ENCODE results near the gene CACNA1C. TPM values are rescaled to one million over a fixed set of nuclear protein-coding genes. Genes with fewer than 3 reads are reported as not detected.

CACNA1C gene
- 100 to 1,000 TPM in 1 of 4 donors, 10 to 100 TPM in 3; 44.1 to 104 (median 49.4) TPM for total RNA-seq

- Histone ChIP-seq H3K4me1 (peaks cover 30 to 50% (median 38%) of the 10 kb centered on the region in 4 donors), H3K4me3 (peak within 1 kb of the TSS; percentile 71 to 88 (median 78)), H3K36me3 (peaks cover 0 to 7% (median 0%) of the 10 kb centered on the region in 4 donors), H3K9me3 (no peaks in the 10 kb centered on the region), H3K27ac (replicated peaks in 1 of 4) (peak within 1 kb of the TSS; percentile 92 to 96 (median 95)), H3K27me3 (peaks cover 0 to 13% (median 0%) of the 10 kb centered on the region in 4 donors)
- TF ChIP-seq, protein P1, sequence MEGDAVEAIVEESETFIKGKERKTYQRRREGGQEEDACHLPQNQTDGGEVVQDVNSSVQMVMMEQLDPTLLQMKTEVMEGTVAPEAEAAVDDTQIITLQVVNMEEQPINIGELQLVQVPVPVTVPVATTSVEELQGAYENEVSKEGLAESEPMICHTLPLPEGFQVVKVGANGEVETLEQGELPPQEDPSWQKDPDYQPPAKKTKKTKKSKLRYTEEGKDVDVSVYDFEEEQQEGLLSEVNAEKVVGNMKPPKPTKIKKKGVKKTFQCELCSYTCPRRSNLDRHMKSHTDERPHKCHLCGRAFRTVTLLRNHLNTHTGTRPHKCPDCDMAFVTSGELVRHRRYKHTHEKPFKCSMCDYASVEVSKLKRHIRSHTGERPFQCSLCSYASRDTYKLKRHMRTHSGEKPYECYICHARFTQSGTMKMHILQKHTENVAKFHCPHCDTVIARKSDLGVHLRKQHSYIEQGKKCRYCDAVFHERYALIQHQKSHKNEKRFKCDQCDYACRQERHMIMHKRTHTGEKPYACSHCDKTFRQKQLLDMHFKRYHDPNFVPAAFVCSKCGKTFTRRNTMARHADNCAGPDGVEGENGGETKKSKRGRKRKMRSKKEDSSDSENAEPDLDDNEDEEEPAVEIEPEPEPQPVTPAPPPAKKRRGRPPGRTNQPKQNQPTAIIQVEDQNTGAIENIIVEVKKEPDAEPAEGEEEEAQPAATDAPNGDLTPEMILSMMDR (IDR thresholded peaks at IDR 0.05): peak; percentile 51 to 67 (median 60)
- TF ChIP-seq EP300 (IDR thresholded peaks at IDR 0.05) (no peak), POLR2A (IDR thresholded peaks at IDR 0.05; ENCODE audit: low read depth) (peak; percentile 55), POLR2AphosphoS5 (IDR thresholded peaks at IDR 0.05) (peak; percentile 38 to 78)
- WGBS: under 1% methylated on average over 28 of the region's 90 CpGs
- no peak for DNase-seq (ENCODE audit: extremely low spot score)
- intact Hi-C loops (cut with DNase I): loop anchor here (5.0 kb wide), 1 partner anchor 529 kb away; no protein-coding TSS in a partner anchor
Measured at GRCh38 chr12:2052826-2053678, at the start of gene CACNA1C. Gene CACNA1C (plus strand): TSS chr12:2052987. CDS start chr12:2053563, 576 bp downstream.

GRCh38 chr12:2003676-2004112 lies 49.1 kb upstream of the CACNA1C start:
- no peak for DNase-seq (ENCODE audit: extremely low spot score)
- TF ChIP-seq, protein P1 (IDR thresholded peaks at IDR 0.05): no peak
- TF ChIP-seq POLR2A (IDR thresholded peaks at IDR 0.05; ENCODE audit: low read depth) (no peak), POLR2AphosphoS5 (IDR thresholded peaks at IDR 0.05) (no peak), EP300 (IDR thresholded peaks at IDR 0.05) (no peak)
- H3K27me3 ChIP-seq: no peaks in the 10 kb centered on the region
- intact Hi-C loops (cut with DNase I): no loop called here
- peak overlapping the region; percentile 91 to 96 (median 94) for H3K4me3 ChIP-seq
- WGBS: 0% methylated on average over 13 of the region's 13 CpGs
- peaks cover 32 to 62% (median 59%) of the 10 kb centered on the region in 4 donors for H3K4me1 ChIP-seq
- no peaks in the 10 kb centered on the region for H3K36me3 ChIP-seq
- H3K27ac ChIP-seq (replicated peaks in 1 of 4): peak overlapping the region; percentile 93 to 97 (median 96)
- H3K9me3 ChIP-seq: no peaks in the 10 kb centered on the region

- Histone ChIP-seq H3K27ac (replicated peaks in 1 of 4) (peak within 1 kb of the TSS; percentile 93 to 97 (median 96)), H3K9me3 (no peaks in the 10 kb centered on the region), H3K27me3 (no peaks in the 10 kb centered on the region), H3K36me3 (no peaks in the 10 kb centered on the region), H3K4me1 (peaks cover 35 to 62% (median 58%) of the 10 kb centered on the region in 4 donors), H3K4me3 (peak within 1 kb of the TSS; percentile 91 to 96 (median 94))
- TF ChIP-seq POLR2AphosphoS5 (IDR thresholded peaks at IDR 0.05) (peak; percentile 94 to 97), POLR2A (IDR thresholded peaks at IDR 0.05; ENCODE audit: low read depth) (peak; percentile 9), EP300 (IDR thresholded peaks at IDR 0.05) (no peak)
- TF ChIP-seq, protein P1 (IDR thresholded peaks at IDR 0.05): peak in 1 of 3 experiments; percentile 32
- intact Hi-C loops (cut with DNase I): no loop called here
- DNase-seq (ENCODE audit: extremely low spot score): peak; percentile 99
- 6% methylated on average over 26 of the region's 55 CpGs for WGBS
Measured at GRCh38 chr12:2004113-2004929, 48.5 kb upstream of the CACNA1C start, which contains the start of gene DCP1B. Gene DCP1B (minus strand): TSS chr12:2004457. CDS start chr12:2004431, 26 bp downstream.

GRCh38 chr12:2008677-2009076 lies 44.1 kb upstream of the CACNA1C start:
- H3K4me3 ChIP-seq: no peak overlapping the region
- no peak for TF ChIP-seq EP300 (IDR thresholded peaks at IDR 0.05)
- TF ChIP-seq, protein P1 (IDR thresholded peaks at IDR 0.05): no peak
- no peaks in the 10 kb centered on the region for H3K36me3 ChIP-seq
- no peak for DNase-seq (ENCODE audit: extremely low spot score)
- peak overlapping the region; percentile 54 to 69 (median 59) for H3K27ac ChIP-seq (replicated peaks in 1 of 4)
- H3K9me3 ChIP-seq: no peaks in the 10 kb centered on the region
- intact Hi-C loops (cut with DNase I): no loop called here
- 43% methylated on average over 5 of the region's 5 CpGs for WGBS
- H3K4me1 ChIP-seq: peaks cover 28 to 40% (median 35%) of the 10 kb centered on the region in 4 donors
- H3K27me3 ChIP-seq: no peaks in the 10 kb centered on the region
